WTC11 (cell line): ENCODE measurements around the gene PLXND1. TPM values are rescaled to one million over a fixed set of nuclear protein-coding genes. Genes with fewer than 3 reads are reported as not detected.

Experiments
- ATAC-seq: fragments of 200-7000 bp; cut with Tn5 transposase; 2 replicates; pipeline ENCODE4 v1.10.0; 2021; ENCODE audit warnings: mild to moderate bottlenecking, moderate library complexity
- Bru-seq: library from RNA; stranded (reverse); fragments of 400-500 nt; gene quantifications from one replicate; lab custom pipeline; 2021; lab: Mats Ljungman, UMichigan
- CTCF ChIA-PET: fragments of 300-600 bp; sonication (Branson Sonifier 250); formaldehyde crosslinking; loops from one replicate; lab custom pipeline; 2021; ENCODE audit warnings: antibody characterized with exemption; lab: Charles Lee
- POLR2A ChIA-PET: fragments of 350-600 bp; sonication (Branson Sonifier 250); formaldehyde crosslinking; loops from one replicate; lab custom pipeline; 2021; ENCODE audit warnings: antibody characterized with exemption; lab: Charles Lee
- DNase-seq: peaks from one replicate; pipeline ENCODE4 v3.0.0; 2021; ENCODE audit warnings: low spot score
- H3K27ac Mint-ChIP-seq: 2 replicates; pipeline ENCODE4 v1.8.0; 2021; ENCODE audit warnings: mixed read lengths
- H3K27me3 Mint-ChIP-seq: 2 replicates; pipeline ENCODE4 v1.8.0; 2021; ENCODE audit warnings: low read depth, mild to moderate bottlenecking, moderate library complexity, mixed read lengths
- H3K36me3 Mint-ChIP-seq: 2 replicates; pipeline ENCODE4 v1.8.0; 2021; ENCODE audit warnings: mixed read lengths
- H3K4me1 Mint-ChIP-seq: 2 replicates; pipeline ENCODE4 v1.8.0; 2022; ENCODE audit warnings: mixed read lengths
- H3K4me3 Mint-ChIP-seq: 2 replicates; pipeline ENCODE4 v1.8.0; 2021; ENCODE audit warnings: mild to moderate bottlenecking, moderate library complexity, mixed read lengths
- H3K9me3 Mint-ChIP-seq: 2 replicates; pipeline ENCODE4 v1.8.0; 2021; ENCODE audit warnings: mixed read lengths
- ARID4B ChIP-seq: sonication (generic); formaldehyde crosslinking; IDR thresholded peaks from 2 replicates; pipeline ENCODE4 v1.8.0; 2023; ENCODE audit warnings: missing genetic modification reagents, mild to moderate bottlenecking, borderline replicate concordance
- E2F5 ChIP-seq: sonication (generic); formaldehyde crosslinking; IDR thresholded peaks from 2 replicates; pipeline ENCODE4 v1.8.1; 2022; ENCODE audit warnings: mild to moderate bottlenecking, moderate library complexity, missing genetic modification reagents
- ESRRA ChIP-seq: sonication (generic); formaldehyde crosslinking; IDR thresholded peaks from 2 replicates; pipeline ENCODE4 v1.8.1; 2022; ENCODE audit warnings: mild to moderate bottlenecking, missing genetic modification reagents, borderline replicate concordance
- FOXJ3 ChIP-seq: sonication (generic); formaldehyde crosslinking; IDR thresholded peaks from 2 replicates; pipeline ENCODE4 v1.9.0; 2021; ENCODE audit warnings: missing genetic modification reagents, mild to moderate bottlenecking, borderline replicate concordance
- HMGXB4 ChIP-seq: sonication (generic); formaldehyde crosslinking; IDR thresholded peaks from 2 replicates; pipeline ENCODE4 v1.8.1; 2023; ENCODE audit warnings: mild to moderate bottlenecking, moderate library complexity, missing genetic modification reagents
- MLX ChIP-seq: sonication (generic); formaldehyde crosslinking; IDR thresholded peaks from 2 replicates; pipeline ENCODE4 v1.8.1; 2023; ENCODE audit warnings: mild to moderate bottlenecking, missing genetic modification reagents, moderate library complexity
- NFATC4 ChIP-seq: fragments of 250-450 bp; sonication (Bioruptor Pico); IDR thresholded peaks from 2 replicates; pipeline ENCODE4 v1.9.0; 2021; ENCODE audit warnings: mild to moderate bottlenecking
- NFE2L1 ChIP-seq: sonication (generic); formaldehyde crosslinking; IDR thresholded peaks from 2 replicates; pipeline ENCODE4 v1.8.1; 2023; ENCODE audit warnings: missing genetic modification reagents
- NR3C1 ChIP-seq: sonication (generic); formaldehyde crosslinking; conservative IDR thresholded peaks from 2 replicates; pipeline ENCODE4 v1.8.1; 2023; ENCODE audit warnings: low read depth, mild to moderate bottlenecking, missing genetic modification reagents
- SMAD4 ChIP-seq: sonication (generic); formaldehyde crosslinking; IDR thresholded peaks from 2 replicates; pipeline ENCODE4 v1.8.0; 2022; ENCODE audit warnings: mild to moderate bottlenecking, missing genetic modification reagents
- SP1 ChIP-seq: sonication (generic); formaldehyde crosslinking; conservative IDR thresholded peaks from 2 replicates; pipeline ENCODE4 v1.8.1; 2022; ENCODE audit warnings: missing genetic modification reagents
- ZBTB43 ChIP-seq: sonication (generic); formaldehyde crosslinking; IDR thresholded peaks from 2 replicates; pipeline ENCODE4 v1.8.1; 2023; ENCODE audit warnings: mild to moderate bottlenecking, missing genetic modification reagents
- ZNF416 ChIP-seq: fragments of 250-450 bp; sonication (Bioruptor Pico); IDR thresholded peaks from 2 replicates; pipeline ENCODE4 v1.9.0; 2021; ENCODE audit warnings: mild to moderate bottlenecking, inconsistent platforms
- ZNF423 ChIP-seq: fragments of 250-450 bp; sonication (Bioruptor Pico); IDR thresholded peaks from 2 replicates; pipeline ENCODE4 v2.1.2; 2022; ENCODE audit warnings: mild to moderate bottlenecking, moderate library complexity
- long read RNA-seq, 3 experiments: library from RNA in 1 of 3; library from capped mRNA in 1 of 3; library from polyadenylated mRNA in 1 of 3; unstranded in 2 of 3; stranded (forward) in 1 of 3; transcript quantifications; one replicate each; pipeline ENCODE4 v2.0.0, GENCODE V29; 2021
- total RNA-seq: library from RNA; stranded (reverse); gene quantifications from 3 replicates; pipeline ENCODE4 v1.2.3, GENCODE V29; 2021

The PLXND1 gene
- total RNA-seq (56.7 to 63.9 TPM (median 57.4 TPM) in 3 replicates), Bru-seq, nascent RNA (percentile 48 among the genes with signal in this experiment)
- long read RNA-seq, experiment 1, full-length matches to known transcripts: 3 of 42 reads
- long read RNA-seq, experiment 1, partial matches to known transcripts: 25 of 42 reads
- long read RNA-seq, experiment 1, other reads (novel, unspliced or antisense): 14 of 42 reads
- long read RNA-seq, experiment 2, full-length matches to known transcripts: 7 of 45 reads
- long read RNA-seq, experiment 2, partial matches to known transcripts: 26 of 45 reads
- long read RNA-seq, experiment 2, other reads (novel, unspliced or antisense): 12 of 45 reads
- long read RNA-seq, experiment 3: 0 reads

- peaks cover 63% of the 10 kb centered on the region for H3K4me1 Mint-ChIP-seq
These were observed at the start of gene PLXND1 for GRCh38 chr3:129606636-129607390. PLXND1 (minus strand) TSS chr3:129606676; CDS start chr3:129606639, 37 bp downstream.

GRCh38 chr3:129655291-129655700 lies 48.8 kb upstream of the PLXND1 start:
- POLR2A ChIA-PET: no interaction called here
- H3K4me3 Mint-ChIP-seq: no peak overlapping the region
- H3K4me1 Mint-ChIP-seq: peaks cover 39% of the 10 kb centered on the region
- CTCF ChIA-PET: interaction anchor here (1.0 to 1.2 kb wide), 2 partner anchors 165 to 174 kb away, joined by 3 to 4 read pairs; no protein-coding TSS in a partner anchor
- H3K27ac Mint-ChIP-seq: no peak overlapping the region
- no peaks in the 10 kb centered on the region for H3K9me3 Mint-ChIP-seq
- DNase-seq: no peak
- no peak for ATAC-seq
- no peak for TF ChIP-seq HMGXB4
- TF ChIP-seq ARID4B (CRISPR knock-in tag): no peak
- no peak for TF ChIP-seq NR3C1 (CRISPR knock-in tag)
- no peak for TF ChIP-seq SMAD4 (CRISPR knock-in tag)
- TF ChIP-seq E2F5 (CRISPR knock-in tag): no peak
- no peak for TF ChIP-seq ZNF416 (CRISPR knock-in tag)
- no peaks in the 10 kb centered on the region for H3K36me3 Mint-ChIP-seq
- no peaks in the 10 kb centered on the region for H3K27me3 Mint-ChIP-seq

More at GRCh38 chr3:129606636-129607390, at the start of gene PLXND1:
- H3K4me3 Mint-ChIP-seq: peak within 1 kb of the TSS; percentile 90
- peak; percentile 63 for DNase-seq
- TF ChIP-seq NFE2L1 (CRISPR knock-in tag) (peak; percentile 59; the same call in 1 of the 2 replicates), ZNF423 (no peak)
- ChIA-PET POLR2A (interaction anchor here (0.6 kb wide), 1 partner anchor 43 kb away, joined by 6 read pairs; no protein-coding TSS in a partner anchor), CTCF (interaction anchor here (0.8 to 2.6 kb wide), 3 partner anchors 10 to 117 kb away, joined by 3 to 30 read pairs (median 16); no protein-coding TSS in a partner anchor)
- peak; percentile 50 for ATAC-seq
- no peaks in the 10 kb centered on the region for H3K9me3 Mint-ChIP-seq
- H3K27me3 Mint-ChIP-seq: peaks cover 39% of the 10 kb centered on the region
- H3K27ac Mint-ChIP-seq: peak within 1 kb of the TSS; percentile 63; the same call in 1 of the 2 replicates
- no peaks in the 10 kb centered on the region for H3K36me3 Mint-ChIP-seq

- Mint-ChIP-seq H3K36me3 (no peaks in the 10 kb centered on the region), H3K9me3 (no peaks in the 10 kb centered on the region), H3K4me1 (peaks cover 51% of the 10 kb centered on the region), H3K27me3 (no peaks in the 10 kb centered on the region), H3K4me3 (no peak overlapping the region), H3K27ac (no peak overlapping the region)
- no peak for ATAC-seq
- ChIA-PET POLR2A (no interaction called here), CTCF (interaction anchor here (0.7 to 1.1 kb wide), 3 partner anchors 26 to 164 kb away, joined by 3 to 4 read pairs (median 4); no protein-coding TSS in a partner anchor)
- DNase-seq: no peak
- no peak for TF ChIP-seq NFATC4 (CRISPR knock-in tag)
- TF ChIP-seq ZBTB43 (CRISPR knock-in tag): no peak
- TF ChIP-seq FOXJ3 (CRISPR knock-in tag): no peak
- no peak for TF ChIP-seq NR3C1 (CRISPR knock-in tag)
- no peak for TF ChIP-seq ARID4B (CRISPR knock-in tag)
- TF ChIP-seq SP1 (CRISPR knock-in tag): no peak
- TF ChIP-seq ESRRA (CRISPR knock-in tag): no peak
- TF ChIP-seq MLX: no peak
These were observed 47.7 kb upstream of the PLXND1 start for GRCh38 chr3:129654131-129654530.
